LNCAP (cell line): Measurements from ENCODE around the gene GAL3ST2.

Experiments used
- CTCF ChIP-seq: fragments of 450-650 bp; IDR thresholded peaks from 2 replicates; pipeline ENCODE4 v1.5.1; 2017; ENCODE audit warnings: mild to moderate bottlenecking

Gene GAL3ST2

GRCh38 chr2:241767464-241768250 lies 9.0 kb upstream of the GAL3ST2 start:
- no peak for TF ChIP-seq CTCF

- no peak for TF ChIP-seq CTCF
Measured at GRCh38 chr2:241768251-241768711, 8.3 kb upstream of the GAL3ST2 start.

GRCh38 chr2:241768850-241769249 lies 7.8 kb upstream of the GAL3ST2 start:
- TF ChIP-seq CTCF = no peak

DNA sequence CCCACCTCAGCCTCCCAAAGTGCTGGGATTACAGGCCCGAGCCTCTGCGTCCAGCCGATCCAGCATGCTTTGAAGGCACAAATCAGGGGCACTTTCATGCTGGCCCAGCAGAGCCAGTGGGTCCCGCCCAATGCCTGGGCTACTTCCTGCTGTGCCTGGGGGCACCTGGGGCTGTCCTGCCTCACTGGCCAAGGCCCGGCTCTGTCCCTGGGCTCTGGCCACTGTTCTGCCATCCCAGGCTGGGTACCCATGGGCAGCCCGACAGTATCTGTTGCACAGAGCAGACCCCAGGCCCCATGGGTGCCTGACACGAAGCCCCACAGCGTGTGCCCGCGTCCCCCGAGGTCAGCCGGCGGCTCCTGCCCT lies 6.8 kb upstream of the GAL3ST2 start:
- no peak for TF ChIP-seq CTCF

- no peak for TF ChIP-seq CTCF
Measured at GRCh38 chr2:241770185-241770935, 6.3 kb upstream of the GAL3ST2 start.

GRCh38 chr2:241770936-241771285 lies 5.7 kb upstream of the GAL3ST2 start:
- TF ChIP-seq CTCF = no peak

DNA sequence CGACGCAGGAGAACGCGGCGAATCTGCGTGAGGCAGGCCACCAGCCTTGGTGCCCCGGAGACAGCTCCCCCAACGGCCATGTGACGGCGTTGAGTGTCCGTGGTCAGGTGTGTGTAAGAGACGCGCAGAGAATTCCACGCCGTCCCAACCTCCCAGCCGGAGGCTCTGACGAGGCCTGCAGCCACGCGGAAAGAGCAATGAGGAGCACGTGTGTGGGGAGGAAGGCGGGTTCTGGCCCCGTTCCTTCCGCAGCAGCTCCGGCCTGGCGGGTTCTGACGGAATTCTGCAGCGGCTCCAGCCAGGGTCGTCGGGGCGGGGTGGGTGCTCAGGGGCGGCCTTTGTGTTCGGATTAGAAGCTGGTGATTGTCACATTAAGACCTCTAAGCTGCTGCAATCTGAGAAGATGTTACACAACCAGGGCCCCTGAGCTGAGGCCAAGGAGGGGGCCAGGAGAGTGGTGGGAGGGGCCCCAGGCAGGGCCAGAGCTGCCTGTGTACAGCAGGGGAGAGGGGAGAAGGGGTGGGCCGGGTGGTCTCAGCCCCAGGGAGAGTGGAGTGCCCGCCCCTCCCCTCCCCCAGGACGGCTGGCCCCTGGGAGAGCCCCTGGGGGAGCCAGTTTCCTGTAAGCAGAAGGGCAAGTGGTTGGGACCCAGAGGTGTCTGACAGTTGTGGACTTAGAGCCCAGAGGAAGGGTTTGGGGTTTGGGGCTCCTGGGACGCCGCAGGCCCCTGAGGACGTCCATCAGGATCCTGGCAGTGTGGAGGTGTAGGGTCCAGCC lies 5.1 kb upstream of the GAL3ST2 start:
- TF ChIP-seq CTCF = no peak
